GM19328 (cell line): ENCODE results near the gene MYBPC3.

Experiments used
- ATAC-seq: cut with Tn5 transposase; IDR thresholded peaks from one replicate; pipeline ENCODE4 v1.9.1; 2021; ENCODE audit warnings: mild to moderate bottlenecking, moderate library complexity; ENCODE audit not compliant: unreplicated experiment

Gene MYBPC3

DNA sequence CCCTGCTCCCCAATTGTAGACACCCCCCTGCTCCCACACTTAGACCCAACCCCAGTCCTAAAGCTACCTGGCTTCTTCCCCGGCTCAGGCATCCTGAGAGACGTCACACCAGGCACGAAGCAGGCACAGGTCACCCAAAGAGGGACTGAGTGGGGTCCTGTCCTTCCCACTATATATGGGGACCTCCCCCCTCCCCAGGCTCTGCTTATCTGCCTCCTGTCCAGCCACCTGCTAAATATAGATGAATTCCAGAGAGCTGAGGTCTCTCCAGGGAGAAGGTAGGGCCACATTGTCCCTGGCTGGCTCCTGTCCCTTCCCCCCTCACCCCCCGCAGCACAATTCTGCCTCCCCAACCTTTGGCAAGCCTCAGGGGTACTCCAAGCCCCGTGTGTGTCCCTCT is at the start of gene MYBPC3:
Gene MYBPC3 (minus strand): TSS at position 147 of the 400 bp plus-strand sequence. CDS start 55 bp downstream, at position 92.
- ATAC-seq, result no peak

DNA sequence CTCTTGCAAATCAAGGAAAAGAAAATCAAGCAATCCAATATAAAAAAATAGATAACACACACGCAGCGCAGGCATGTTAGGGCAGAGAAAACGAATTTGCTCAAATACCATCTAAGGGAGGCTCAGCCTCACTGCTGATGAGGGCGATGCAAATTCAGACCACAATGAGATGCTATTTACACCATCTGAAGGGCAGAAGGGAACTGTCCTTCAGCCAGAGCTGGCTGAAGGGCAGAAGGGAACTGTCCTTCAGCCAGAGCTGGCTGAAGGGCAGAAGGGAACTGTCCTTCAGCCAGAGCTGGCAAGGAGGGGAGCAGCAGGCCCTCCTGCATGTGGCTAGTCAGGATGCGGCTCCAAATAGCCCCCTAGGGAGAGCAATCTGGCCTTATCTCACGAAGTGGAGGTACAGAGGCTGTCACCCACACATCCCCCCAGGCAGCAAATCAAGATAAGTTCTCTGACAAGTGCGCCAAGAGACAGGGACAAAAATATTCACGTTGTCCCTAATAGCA is 48.3 kb upstream of the MYBPC3 start:
- ATAC-seq, result peak; percentile 55

GRCh38 chr11:47399860-47400767 is 47.6 kb upstream of the MYBPC3 start:
- ATAC-seq, result peak; percentile 27

DNA sequence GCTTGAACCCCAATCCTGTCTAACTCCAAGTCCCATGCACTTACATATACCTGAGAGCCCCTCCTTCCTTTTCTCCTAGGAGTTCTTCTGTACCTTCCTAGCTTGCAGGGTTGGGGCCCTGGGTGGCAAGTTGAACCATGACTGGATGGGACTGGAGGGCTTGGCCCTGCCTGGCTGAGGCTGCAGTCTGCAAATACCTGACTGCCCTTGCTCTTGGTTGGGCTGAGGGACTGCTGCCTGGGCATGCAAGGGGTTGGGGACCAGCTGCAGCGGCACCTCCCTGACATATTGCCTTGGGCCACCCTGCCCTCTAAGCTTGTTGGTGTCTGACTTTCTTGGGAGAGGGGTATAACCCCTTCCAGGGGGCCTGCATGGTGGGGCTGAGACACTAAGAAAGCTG is 46.0 kb upstream of the MYBPC3 start:
- no peak for ATAC-seq

- no peak for ATAC-seq
Measured at GRCh38 chr11:47398011-47398410, 45.5 kb upstream of the MYBPC3 start.

DNA sequence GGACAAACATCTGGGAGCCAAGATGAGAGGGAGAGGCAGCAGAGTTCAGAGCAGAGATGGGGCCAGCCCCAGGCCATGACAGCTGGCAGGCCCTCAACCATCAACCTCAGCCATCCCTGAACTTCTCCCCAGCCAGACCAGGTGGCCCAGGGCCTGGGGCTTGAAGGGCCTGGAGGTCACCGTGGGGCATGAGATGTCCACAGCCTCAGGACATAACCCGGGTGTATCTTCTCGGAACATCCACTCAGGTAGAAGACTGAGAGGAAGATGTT is 43.5 kb upstream of the MYBPC3 start:
- no peak for ATAC-seq

GRCh38 chr11:47395223-47396048 is 42.9 kb upstream of the MYBPC3 start:
- ATAC-seq, result no peak

DNA sequence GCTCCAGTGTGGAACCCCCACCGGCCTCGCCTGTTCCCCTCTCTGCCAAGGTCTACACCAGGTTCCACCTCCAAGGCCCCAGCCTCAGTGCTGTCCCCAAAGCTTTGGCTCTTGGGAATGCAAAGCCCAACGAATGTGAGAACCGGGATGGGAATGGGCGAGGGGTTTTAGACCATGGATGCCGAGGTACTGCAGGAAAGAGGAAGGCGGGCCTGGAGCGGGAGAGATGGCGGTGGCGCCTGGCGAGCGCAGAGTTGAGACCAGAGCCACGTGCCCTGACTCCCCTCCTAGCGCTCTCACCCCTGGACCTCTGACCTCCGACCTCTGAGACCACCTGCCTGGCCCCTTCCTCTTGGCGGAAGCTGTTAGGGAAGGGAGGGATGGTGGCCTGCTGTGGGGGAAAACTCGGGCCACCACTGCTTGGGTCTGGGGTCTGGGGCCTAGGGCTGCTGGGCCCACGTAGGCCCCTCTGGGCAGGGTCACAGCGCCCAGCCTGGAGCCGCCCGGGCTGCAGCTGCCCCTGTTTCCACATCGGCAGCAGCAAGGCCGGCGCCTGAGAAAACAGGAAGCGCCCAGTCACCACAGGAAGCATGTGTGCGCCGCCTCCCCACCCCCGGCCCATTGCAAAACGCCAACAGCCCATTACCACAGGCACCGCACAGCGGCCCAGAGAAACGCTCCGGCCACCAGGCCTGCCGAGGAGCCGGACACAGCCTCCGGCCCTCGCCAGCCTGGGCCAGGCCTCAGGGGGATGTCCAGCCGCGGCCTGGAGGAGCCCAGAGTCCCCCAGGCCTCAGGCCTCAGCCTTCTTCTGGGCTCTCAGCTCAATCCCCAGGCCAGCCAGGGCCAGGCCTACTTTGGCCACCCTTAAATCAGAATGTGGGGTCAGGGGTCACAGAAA is 42.1 kb upstream of the MYBPC3 start:
- no peak for ATAC-seq

DNA sequence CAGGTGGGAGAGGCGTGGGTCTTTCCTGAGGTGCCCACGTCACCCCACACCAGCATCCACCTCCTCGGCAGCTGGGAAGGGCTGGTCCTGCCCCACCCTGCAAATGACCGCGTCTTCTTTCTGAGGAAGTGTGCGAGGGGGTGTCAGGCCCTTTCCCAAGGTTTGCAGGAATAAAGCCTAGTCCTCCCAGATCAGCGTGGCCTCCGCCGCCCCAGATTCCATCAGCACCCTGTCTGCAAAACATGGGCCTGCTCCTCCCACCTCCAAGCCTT is 41.5 kb upstream of the MYBPC3 start:
- ATAC-seq, result no peak

GRCh38 chr11:47393163-47394049 is 40.9 kb upstream of the MYBPC3 start:
- ATAC-seq, result no peak

DNA sequence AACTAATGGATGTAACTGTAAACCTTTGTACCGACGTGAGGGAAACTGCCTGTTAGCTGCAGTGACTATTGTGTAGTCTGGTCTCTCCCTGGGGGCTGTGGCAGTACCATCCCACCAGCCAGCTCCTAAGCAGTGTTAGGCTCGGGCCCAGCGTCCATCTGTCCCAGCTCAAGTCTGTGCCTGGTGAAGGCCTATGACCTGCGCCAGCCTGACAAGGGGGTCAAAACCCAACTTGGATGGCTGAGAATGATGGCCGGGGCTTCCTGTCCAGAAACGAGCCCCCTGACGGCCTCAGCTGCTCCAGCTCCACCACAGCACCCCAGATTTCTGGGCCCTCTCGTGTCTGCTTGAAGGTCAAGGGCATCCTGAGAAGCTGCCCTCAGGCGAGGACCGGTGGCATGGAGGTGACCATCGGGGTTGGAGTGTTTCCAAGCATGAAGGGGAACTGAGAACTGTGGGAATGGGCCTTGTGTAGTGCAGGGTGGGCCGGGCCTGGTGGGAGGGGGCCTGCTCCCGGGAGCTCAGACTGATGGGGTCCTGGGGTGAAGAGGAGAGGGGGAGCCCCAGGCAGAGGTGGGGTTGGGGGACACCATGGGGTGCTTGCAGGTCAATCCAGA is 40.2 kb upstream of the MYBPC3 start:
- ATAC-seq, result no peak

GRCh38 chr11:47391711-47392432 is 39.4 kb upstream of the MYBPC3 start:
- no peak for ATAC-seq

GRCh38 chr11:47391077-47391583 is 38.6 kb upstream of the MYBPC3 start:
- no peak for ATAC-seq

DNA sequence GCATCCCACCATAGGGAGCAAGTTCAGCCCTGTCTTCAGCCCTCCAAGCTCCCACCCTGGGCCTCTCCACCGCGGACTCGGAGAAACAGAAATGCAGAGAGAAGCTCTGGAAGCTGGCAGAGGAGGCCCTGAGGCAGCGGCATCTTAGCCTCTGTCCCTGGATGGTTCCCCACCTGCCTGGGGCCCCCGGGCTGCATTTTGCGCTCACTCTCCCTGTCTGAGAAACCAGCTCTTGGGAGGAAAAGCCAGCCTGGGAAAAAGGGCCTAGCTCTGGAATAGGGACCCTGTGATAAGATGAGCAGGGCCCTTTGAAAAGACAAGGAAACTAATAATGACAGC is 37.9 kb upstream of the MYBPC3 start:
- ATAC-seq, result no peak

DNA sequence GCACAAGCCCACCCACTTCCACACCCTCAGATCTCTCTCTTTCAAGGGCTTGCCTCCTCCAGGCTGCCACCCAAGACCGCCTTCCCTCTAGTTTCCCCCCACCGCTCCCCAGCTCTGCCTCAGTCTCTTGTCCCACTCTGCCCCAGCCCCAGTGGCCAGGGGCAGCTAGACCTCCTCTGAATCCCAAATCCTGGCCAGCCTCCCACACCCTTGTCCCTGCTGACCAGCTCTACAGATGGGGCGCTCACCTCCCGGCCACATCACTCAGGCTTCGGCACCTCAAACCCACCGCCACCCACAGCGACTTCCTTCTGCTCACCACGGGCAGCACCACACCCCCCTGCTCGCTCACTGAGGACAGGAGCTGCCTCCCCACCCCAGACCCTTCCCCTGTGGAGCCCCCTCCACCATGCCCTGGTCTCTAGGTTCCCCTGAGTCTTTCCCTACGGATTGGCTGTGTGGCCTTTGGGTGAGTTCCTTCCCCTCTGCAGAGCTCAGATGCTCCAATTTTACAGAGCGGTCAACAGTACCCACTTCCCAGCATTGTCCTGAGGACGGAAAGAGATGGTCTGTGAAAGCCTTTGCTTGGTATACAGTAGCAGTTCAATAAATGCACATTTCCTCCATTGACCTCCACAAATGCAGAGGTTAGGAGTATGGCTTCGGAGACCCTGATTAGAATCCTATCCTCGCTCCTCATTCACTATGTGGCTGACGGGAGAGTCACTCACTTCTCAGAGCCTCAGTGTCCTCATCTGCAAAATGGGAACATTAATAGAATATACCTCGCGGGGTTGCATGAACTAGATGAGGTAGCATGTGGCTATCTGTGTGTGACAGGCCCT is 37.3 kb upstream of the MYBPC3 start:
- ATAC-seq, result no peak

- ATAC-seq, result no peak
Measured at GRCh38 chr11:47388697-47389576, 36.4 kb upstream of the MYBPC3 start.
